Activated CD4-positive, alpha-beta T cell treated with anti-CD3 and anti-CD28 coated beads, Interleukin-10, Interleukin-2, amounts not matched to agents 100 ng/mL and 50 ng/mL, durations not matched to agents 16 hours and 8 hours (primary cell): ENCODE results near the gene C10orf95.
"Not testable (repeated sequence)": the region's sequence is repeated elsewhere in the genome, so short reads cannot be mapped to it uniquely, and the experiment has no call there.

Source experiments
- DNase-seq: peaks from one replicate; pipeline ENCODE4 v3.0.0-alpha.2; 2020

Gene C10orf95

DNA sequence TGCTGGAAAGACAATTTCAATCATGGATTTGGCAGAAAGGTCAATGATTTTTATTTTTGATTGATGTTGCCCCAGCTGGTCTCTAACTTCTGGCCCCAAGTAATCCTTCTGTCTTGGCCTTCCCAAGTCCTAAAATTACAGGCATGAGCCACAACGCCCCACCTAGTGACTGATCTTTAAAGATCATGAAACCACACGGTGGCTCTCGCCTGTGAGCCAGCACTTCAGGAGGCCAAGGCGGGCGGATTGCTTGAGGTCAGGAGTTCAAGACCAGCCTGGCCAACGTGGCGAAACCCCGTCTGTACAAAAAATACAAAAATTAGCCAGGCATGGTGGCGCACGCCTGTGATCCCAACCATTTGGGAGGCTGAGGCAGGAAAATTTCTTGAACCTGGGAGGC is 12.6 kb upstream of the C10orf95 start:
- DNase-seq = no peak

DNA sequence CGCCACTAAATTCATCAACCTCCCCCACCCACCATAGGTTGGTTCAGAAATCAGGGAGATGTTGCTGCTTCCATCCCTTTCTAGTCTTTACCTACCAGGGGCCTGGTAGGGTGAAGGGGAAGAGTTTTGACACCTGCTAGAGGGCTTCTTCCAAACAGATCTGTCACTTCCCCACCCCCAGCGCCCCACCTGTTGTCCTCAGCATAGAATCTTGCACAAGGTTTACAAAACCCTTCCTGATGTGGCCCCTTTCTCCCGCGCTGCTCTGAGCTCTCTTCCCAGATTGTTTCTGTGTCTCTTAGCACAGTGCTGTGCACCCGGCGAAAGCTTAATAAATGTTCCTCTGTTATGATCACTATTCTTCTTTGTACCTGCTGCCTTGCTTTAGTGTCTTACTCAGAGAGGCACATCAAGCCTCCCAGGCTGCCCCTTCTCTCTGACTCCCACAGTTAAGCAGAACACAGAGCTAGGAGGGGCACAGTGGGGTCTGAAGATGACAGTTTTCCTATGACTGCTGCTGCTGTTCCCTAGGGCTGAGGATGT is 11.2 kb upstream of the C10orf95 start:
- DNase-seq = no peak

- peak; percentile 96 for DNase-seq
Observed at GRCh38 chr10:102461187-102462054, 10.1 kb upstream of the C10orf95 start.

DNA sequence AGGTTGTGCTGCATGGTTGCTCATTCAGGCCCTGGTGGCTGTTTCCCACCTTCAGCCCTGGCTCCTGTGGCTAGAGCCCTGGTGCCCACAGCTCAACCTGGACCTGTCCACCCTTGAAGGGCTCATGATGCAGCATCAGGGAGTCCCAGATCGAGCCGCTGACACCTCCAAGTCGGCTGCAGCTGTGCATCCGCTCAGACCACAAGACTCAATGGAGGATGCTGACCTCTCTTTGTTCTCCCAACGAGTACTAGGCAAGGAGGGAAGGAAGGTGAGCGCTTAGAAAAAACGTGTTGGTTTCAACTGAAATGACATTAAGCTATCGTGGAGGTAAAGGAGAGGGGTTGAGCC is 9.5 kb upstream of the C10orf95 start:
- no peak for DNase-seq

- no peak for DNase-seq
Observed at GRCh38 chr10:102458656-102459055, 7.3 kb upstream of the C10orf95 start.

DNA sequence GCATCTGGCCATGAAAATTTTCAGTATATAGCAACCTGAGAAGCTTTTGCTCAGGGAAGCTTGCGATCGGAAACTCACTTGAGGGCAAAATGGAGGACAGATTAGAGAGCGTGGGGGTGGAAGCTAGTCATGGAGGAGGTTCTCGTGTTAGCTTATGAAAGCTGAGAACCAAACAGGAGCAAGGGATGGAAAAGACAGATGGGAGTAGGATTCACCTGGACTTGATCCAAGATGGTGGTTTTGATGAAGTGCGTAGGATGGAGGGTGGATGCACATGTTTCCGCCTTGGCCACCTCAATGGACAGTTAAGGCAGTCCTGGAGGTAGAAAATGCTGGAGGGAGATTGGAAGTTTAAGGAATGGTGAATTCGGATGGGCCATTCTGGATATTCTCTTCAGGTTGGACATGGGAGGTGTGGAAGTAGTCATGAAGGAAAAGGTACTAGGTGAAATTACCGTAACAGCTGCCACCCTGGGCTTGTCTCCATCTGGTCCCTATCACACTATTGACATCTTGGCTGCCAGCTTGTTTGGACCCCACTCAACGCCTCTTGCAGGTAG is 6.3 kb upstream of the C10orf95 start:
- no peak for DNase-seq

GRCh38 chr10:102455893-102456471 is 4.6 kb upstream of the C10orf95 start:
- no peak for DNase-seq

DNA sequence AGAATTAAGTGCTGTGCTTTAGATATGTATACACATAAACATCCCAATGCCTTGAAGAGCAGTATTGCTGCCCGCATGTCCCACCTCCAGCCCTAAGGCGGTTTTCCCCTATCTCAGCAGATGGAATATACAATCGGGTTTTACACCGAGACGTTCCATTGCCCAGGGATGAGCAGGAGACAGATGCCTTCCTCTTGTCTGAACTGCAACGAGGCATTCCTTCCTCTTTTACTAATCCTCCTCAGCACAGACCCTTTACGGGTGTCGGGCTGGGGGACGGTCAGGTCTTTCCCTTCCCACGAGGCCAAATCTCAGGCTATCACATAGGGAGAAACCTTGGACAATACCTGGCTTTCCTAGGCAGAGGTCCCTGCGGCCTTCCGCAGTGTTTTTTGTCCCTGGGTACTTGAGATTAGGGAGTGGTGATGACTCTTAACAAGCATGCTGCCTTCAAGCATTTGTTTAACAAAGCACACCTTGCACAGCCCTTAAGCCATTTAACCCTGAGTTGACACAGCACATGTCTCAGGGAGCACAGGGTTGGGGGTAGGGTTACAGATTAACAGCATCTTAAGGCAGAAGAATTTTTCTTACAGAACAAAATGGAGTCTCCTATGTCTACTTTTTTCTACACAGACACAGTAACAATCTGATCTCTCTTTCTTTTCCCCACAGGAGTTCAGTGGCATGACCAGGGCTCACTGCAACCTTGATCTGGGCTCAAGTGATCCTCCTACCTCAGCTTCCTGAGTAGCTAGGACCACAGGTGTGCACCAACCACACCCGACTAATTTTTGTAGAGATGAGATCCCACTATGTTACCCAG is 3.5 kb upstream of the C10orf95 start:
- not testable (repeated sequence) for DNase-seq

GRCh38 chr10:102453502-102453901 is 2.2 kb upstream of the C10orf95 start:
- DNase-seq = no peak

DNA sequence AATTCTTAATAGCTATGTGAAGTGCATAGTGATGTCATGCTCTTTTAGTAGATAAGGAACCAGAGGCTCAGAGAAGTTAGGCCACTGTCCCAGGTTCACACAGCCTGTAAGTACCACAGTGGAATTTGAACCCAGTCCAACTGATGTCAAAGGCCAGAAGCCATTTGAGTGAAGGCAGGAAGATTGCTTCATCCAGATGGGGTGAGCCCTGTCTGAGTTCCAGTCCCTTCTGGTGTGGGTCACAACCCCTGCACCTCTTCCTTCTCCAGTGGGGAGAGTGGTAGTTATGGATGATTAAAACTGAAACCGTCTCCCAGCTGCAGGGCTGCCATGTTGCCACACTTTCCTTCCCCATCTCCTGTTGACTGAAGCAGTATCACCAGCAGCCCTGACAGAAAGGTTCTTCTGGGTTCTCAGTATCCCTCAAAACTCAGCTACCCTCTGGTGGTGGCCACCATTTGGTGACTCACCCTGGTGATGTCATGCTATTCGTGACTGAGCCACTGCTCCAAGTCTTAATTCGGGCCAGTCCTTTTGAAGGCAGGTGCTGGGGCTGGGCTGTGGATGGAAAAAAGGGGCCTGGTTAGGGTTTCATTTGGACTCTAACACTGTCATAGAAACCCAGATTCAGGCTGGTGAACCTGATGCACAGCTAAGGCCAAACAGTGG is 1.5 kb upstream of the C10orf95 start:
- peak; percentile 91 for DNase-seq

GRCh38 chr10:102450374-102451104 is 804 bp downstream of the C10orf95 start:
- peak; percentile 95 for DNase-seq

GRCh38 chr10:102450124-102450373 is 1.3 kb downstream of the C10orf95 start:
- DNase-seq = no peak

- peak; percentile 92 for DNase-seq
Observed at GRCh38 chr10:102449321-102450123, 1.8 kb downstream of the C10orf95 start.

DNA sequence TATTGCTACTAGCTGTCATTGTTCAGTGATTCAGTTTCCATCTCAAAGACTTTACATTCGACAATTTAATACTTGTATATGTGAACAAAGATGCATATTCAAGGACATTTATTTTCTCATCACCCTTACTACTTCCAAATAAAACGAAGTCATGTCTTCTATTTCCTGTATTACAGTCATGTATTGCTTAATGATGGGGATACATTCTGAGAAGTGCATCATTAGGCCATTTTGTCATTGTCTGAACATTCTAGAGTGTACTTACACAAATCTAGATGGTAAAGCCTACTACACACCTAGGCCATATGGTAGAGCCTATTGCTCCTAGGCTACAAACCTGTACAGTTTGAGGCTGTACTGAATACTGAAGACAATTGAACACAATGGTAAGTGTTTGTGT is 6.5 kb downstream of the C10orf95 start:
- no peak for DNase-seq

DNA sequence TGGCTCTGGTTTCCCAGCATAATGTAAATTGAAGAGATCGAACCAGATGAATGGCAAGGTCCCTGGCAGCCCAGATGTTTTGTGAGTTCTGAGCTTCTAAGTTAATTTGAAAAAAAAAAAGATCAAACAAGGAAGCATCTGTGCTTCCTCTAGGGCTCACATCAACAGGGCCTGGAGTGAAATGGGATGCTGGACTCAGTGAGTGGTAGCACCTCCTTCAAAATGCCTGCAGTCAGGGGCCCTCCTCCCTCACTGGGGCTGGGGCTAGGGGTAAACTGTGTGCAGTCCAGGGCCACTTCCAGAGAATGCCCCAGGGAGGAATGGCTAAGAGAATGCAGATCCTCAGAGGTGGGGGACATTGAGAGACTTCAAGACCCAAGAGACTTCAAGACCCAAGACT is 13.0 kb downstream of the C10orf95 start:
- no peak for DNase-seq

- no peak for DNase-seq
Observed at GRCh38 chr10:102437515-102437914, 13.8 kb downstream of the C10orf95 start.

GRCh38 chr10:102436312-102436711 is 15.0 kb downstream of the C10orf95 start:
- DNase-seq = no peak

- DNase-seq = peak; percentile 82
Observed at GRCh38 chr10:102435529-102436233, 15.7 kb downstream of the C10orf95 start.

- no peak for DNase-seq
Observed at GRCh38 chr10:102435133-102435497, 16.2 kb downstream of the C10orf95 start.

DNA sequence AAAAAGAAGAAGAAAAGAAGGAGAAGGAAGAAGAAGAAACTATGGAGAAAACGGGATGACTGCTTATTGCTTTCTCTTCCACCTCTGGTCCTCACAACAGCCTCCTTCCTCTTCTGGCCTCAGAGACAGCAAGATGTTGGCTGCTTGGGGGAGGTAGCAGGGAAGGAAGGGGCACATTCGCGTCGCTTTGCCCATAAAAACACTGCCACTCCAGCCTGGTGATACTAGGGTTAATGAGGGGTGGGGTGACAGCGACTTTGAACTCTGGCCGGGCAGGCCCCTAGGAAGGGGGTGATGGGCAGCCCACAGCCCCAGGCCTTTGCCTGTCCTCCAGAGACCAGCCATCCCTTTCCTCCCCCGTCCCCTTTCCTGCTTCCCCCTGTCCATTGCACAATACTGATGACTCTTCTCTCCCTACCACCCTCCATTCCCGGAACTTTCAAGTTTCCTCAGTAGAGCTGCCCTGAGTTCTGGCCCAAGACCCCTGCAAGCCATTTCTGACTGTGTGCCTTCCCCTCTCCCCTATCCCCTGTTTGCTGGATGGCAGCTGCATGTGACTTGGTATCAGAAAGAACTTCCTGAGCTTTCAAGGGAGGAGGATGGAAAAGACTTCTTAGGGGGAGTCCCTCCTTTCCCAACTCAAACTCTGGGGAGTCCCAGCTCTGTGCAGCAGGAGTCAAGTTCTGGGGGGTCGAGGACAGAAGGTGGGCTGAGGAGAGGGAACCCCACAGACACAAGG is 16.8 kb downstream of the C10orf95 start:
- DNase-seq = no peak
